IPS DF 6.9 (cell line): ENCODE results near the gene CTAGE1.

ENCODE experiments used
- DNase-seq: peaks from one replicate; pipeline ENCODE4 v3.0.0-alpha.2; 2013; ENCODE audit warnings: low read depth, low spot score
- H3K27ac ChIP-seq: one replicate; pipeline ENCODE4 v1.5.1; 2013; ENCODE audit warnings: low read length, control low read depth
- H3K27me3 ChIP-seq: 2 replicates; pipeline ENCODE4 v1.6.1; 2013; ENCODE audit warnings: mild to moderate bottlenecking, low read length; ENCODE audit not compliant: control insufficient read depth, insufficient read depth
- H3K36me3 ChIP-seq: 2 replicates; pipeline ENCODE4 v1.6.1; 2013; ENCODE audit warnings: low read length; ENCODE audit not compliant: control insufficient read depth, insufficient read depth
- H3K4me1 ChIP-seq: 2 replicates; pipeline ENCODE4 v1.6.1; 2013; ENCODE audit warnings: low read length; ENCODE audit not compliant: control insufficient read depth, insufficient read depth
- H3K4me3 ChIP-seq: 2 replicates; pipeline ENCODE4 v1.5.1; 2013; ENCODE audit warnings: mild to moderate bottlenecking, low read length
- H3K9me3 ChIP-seq: 2 replicates; pipeline ENCODE4 v1.6.1; 2013; ENCODE audit warnings: low read length, inconsistent platforms; ENCODE audit not compliant: control insufficient read depth, insufficient read depth
- WGBS: extraction: QIAGEN DNeasy Blood & Tissue Kit; methylation state at CpG from one replicate; pipeline ENCODE4 v1.1.7; 2013; ENCODE audit warnings: mixed read lengths, missing lambda C conversion rate; ENCODE audit not compliant: insufficient read length, insufficient coverage; 5-methylcytosine and 5-hydroxymethylcytosine counted together

Gene CTAGE1

GRCh38 chr18:22436136-22436535, 18.4 kb upstream of the CTAGE1 start:
- no peaks in the 10 kb centered on the region for H3K9me3 ChIP-seq
- H3K4me1 ChIP-seq: no peaks in the 10 kb centered on the region
- H3K27ac ChIP-seq: no peak overlapping the region
- WGBS: no CpG with 5 or more reads among the region's 4 CpGs
- H3K36me3 ChIP-seq: no peaks in the 10 kb centered on the region
- no peak overlapping the region for H3K4me3 ChIP-seq
- no peak for DNase-seq
- H3K27me3 ChIP-seq: no peaks in the 10 kb centered on the region

GRCh38 chr18:22434973-22435608, 17.4 kb upstream of the CTAGE1 start:
- H3K27ac ChIP-seq: no peak overlapping the region
- H3K9me3 ChIP-seq: no peaks in the 10 kb centered on the region
- H3K4me3 ChIP-seq: no peak overlapping the region
- no CpG with 5 or more reads among the region's 5 CpGs for WGBS
- no peaks in the 10 kb centered on the region for H3K27me3 ChIP-seq
- no peaks in the 10 kb centered on the region for H3K36me3 ChIP-seq
- H3K4me1 ChIP-seq: no peaks in the 10 kb centered on the region
- DNase-seq: no peak

- no CpG with 5 or more reads among the region's 7 CpGs for WGBS
- Histone ChIP-seq H3K4me1 (no peaks in the 10 kb centered on the region), H3K27ac (no peak overlapping the region), H3K4me3 (no peak overlapping the region), H3K36me3 (no peaks in the 10 kb centered on the region), H3K27me3 (no peaks in the 10 kb centered on the region), H3K9me3 (no peaks in the 10 kb centered on the region)
- no peak for DNase-seq
These were observed 16.2 kb upstream of the CTAGE1 start for GRCh38 chr18:22433956-22434355.

GRCh38 chr18:22432657-22433137, 15.0 kb upstream of the CTAGE1 start:
- H3K4me1 ChIP-seq: no peaks in the 10 kb centered on the region
- H3K36me3 ChIP-seq: no peaks in the 10 kb centered on the region
- H3K27ac ChIP-seq: no peak overlapping the region
- H3K9me3 ChIP-seq: no peaks in the 10 kb centered on the region
- DNase-seq: no peak
- no CpG with 5 or more reads among the region's 13 CpGs for WGBS
- no peak overlapping the region for H3K4me3 ChIP-seq
- H3K27me3 ChIP-seq: no peaks in the 10 kb centered on the region

- H3K36me3 ChIP-seq: no peaks in the 10 kb centered on the region
- no peaks in the 10 kb centered on the region; the same call in 1 of the 2 replicates for H3K27me3 ChIP-seq
- DNase-seq: no peak
- H3K9me3 ChIP-seq: no peaks in the 10 kb centered on the region
- no peaks in the 10 kb centered on the region for H3K4me1 ChIP-seq
- WGBS: no CpG with 5 or more reads among the region's 3 CpGs
- H3K4me3 ChIP-seq: no peak overlapping the region
- H3K27ac ChIP-seq: no peak overlapping the region
These were observed 11.8 kb upstream of the CTAGE1 start for GRCh38 chr18:22429564-22429963.

- Histone ChIP-seq H3K27ac (no peak overlapping the region), H3K36me3 (no peaks in the 10 kb centered on the region), H3K4me3 (no peak overlapping the region), H3K4me1 (no peaks in the 10 kb centered on the region), H3K9me3 (no peaks in the 10 kb centered on the region), H3K27me3 (no peaks in the 10 kb centered on the region; the same call in 1 of the 2 replicates)
- no peak for DNase-seq
- no CpG with 5 or more reads among the region's 4 CpGs for WGBS
These were observed 11.0 kb upstream of the CTAGE1 start for GRCh38 chr18:22428672-22429071.

- H3K4me3 ChIP-seq: no peak overlapping the region
- no peaks in the 10 kb centered on the region; the same call in 1 of the 2 replicates for H3K27me3 ChIP-seq
- H3K27ac ChIP-seq: no peak overlapping the region
- no peaks in the 10 kb centered on the region for H3K9me3 ChIP-seq
- H3K36me3 ChIP-seq: no peaks in the 10 kb centered on the region
- WGBS: no CpG with 5 or more reads among the region's 7 CpGs
- DNase-seq: no peak
- no peaks in the 10 kb centered on the region for H3K4me1 ChIP-seq
These were observed 10.3 kb upstream of the CTAGE1 start for GRCh38 chr18:22427822-22428549.

- H3K4me3 ChIP-seq: no peak overlapping the region
- no peaks in the 10 kb centered on the region for H3K36me3 ChIP-seq
- H3K27me3 ChIP-seq: no peaks in the 10 kb centered on the region; the same call in 1 of the 2 replicates
- H3K4me1 ChIP-seq: no peaks in the 10 kb centered on the region
- no peak overlapping the region for H3K27ac ChIP-seq
- no peaks in the 10 kb centered on the region for H3K9me3 ChIP-seq
- WGBS: no CpG with 5 or more reads among the region's 5 CpGs
- no peak for DNase-seq
These were observed 6.8 kb upstream of the CTAGE1 start for GRCh38 chr18:22424565-22424963.

- Histone ChIP-seq H3K4me1 (no peaks in the 10 kb centered on the region), H3K27me3 (no peaks in the 10 kb centered on the region; the same call in 1 of the 2 replicates), H3K27ac (no peak overlapping the region), H3K36me3 (no peaks in the 10 kb centered on the region), H3K9me3 (no peaks in the 10 kb centered on the region), H3K4me3 (no peak overlapping the region)
- no peak for DNase-seq
- WGBS: no CpG with 5 or more reads among the region's 9 CpGs
These were observed 6.3 kb upstream of the CTAGE1 start for GRCh38 chr18:22423878-22424564.

GRCh38 chr18:22422909-22423548, 5.3 kb upstream of the CTAGE1 start:
- no peak overlapping the region for H3K4me3 ChIP-seq
- no peaks in the 10 kb centered on the region for H3K4me1 ChIP-seq
- H3K9me3 ChIP-seq: no peaks in the 10 kb centered on the region
- no peaks in the 10 kb centered on the region; the same call in 1 of the 2 replicates for H3K27me3 ChIP-seq
- H3K36me3 ChIP-seq: no peaks in the 10 kb centered on the region
- DNase-seq: no peak
- no CpG with 5 or more reads among the region's 9 CpGs for WGBS
- no peak overlapping the region for H3K27ac ChIP-seq
